GM12892 (cell line): ENCODE data around the gene IFT27.

Experiments
- DNase-seq: peaks from one replicate; pipeline ENCODE4 v3.0.0; 2011; ENCODE audit not compliant: insufficient read length
- FAIRE-seq: peaks from 2 replicates; lab custom pipeline; 2011; peaks lifted over from hg19 to GRCh38; lab: Jason Lieb, UNC
- POLR2A ChIP-seq: IDR thresholded peaks from 2 replicates; pipeline ENCODE4 v1.6.1; 2011; ENCODE audit warnings: low read depth, low read length, control low read depth
- POLR2AphosphoS5 ChIP-seq: IDR thresholded peaks from 2 replicates; pipeline ENCODE4 v1.6.1; 2011; ENCODE audit warnings: low read depth, low read length, control low read depth
- TAF1 ChIP-seq: IDR thresholded peaks from 2 replicates; pipeline ENCODE4 v1.6.1; 2011; ENCODE audit warnings: low read depth, mild to moderate bottlenecking, control low read depth, low read length, borderline replicate concordance

Gene IFT27

GRCh38 chr22:36753120-36753802 lies 22.7 kb downstream of the IFT27 start:
- no peak for FAIRE-seq
- no peak for DNase-seq

GRCh38 chr22:36746375-36746970 lies 29.4 kb downstream of the IFT27 start:
- no peak for TF ChIP-seq TAF1
- no peak for TF ChIP-seq POLR2A
- TF ChIP-seq POLR2AphosphoS5 = no peak
- DNase-seq (no peak), FAIRE-seq (no peak)

More at GRCh38 chr22:36753120-36753802, 22.7 kb downstream of the IFT27 start:
- TF ChIP-seq POLR2AphosphoS5 = no peak
- TF ChIP-seq TAF1 = no peak
- TF ChIP-seq POLR2A = no peak

- TF ChIP-seq POLR2A = no peak
- no peak for TF ChIP-seq TAF1
- TF ChIP-seq POLR2AphosphoS5 = no peak
- FAIRE-seq (no peak), DNase-seq (no peak)
Observed at GRCh38 chr22:36745301-36745995, 30.5 kb downstream of the IFT27 start.

- FAIRE-seq = no peak
- no peak for DNase-seq
- TF ChIP-seq TAF1 (no peak), POLR2AphosphoS5 (no peak), POLR2A (no peak)
Observed at GRCh38 chr22:36744791-36745190, 31.1 kb downstream of the IFT27 start.

- FAIRE-seq (no peak), DNase-seq (no peak)
- TF ChIP-seq TAF1 (no peak), POLR2A (no peak), POLR2AphosphoS5 (no peak)
Observed at GRCh38 chr22:36744413-36744765, 31.5 kb downstream of the IFT27 start.

- TF ChIP-seq POLR2A (no peak), TAF1 (no peak)
- FAIRE-seq (no peak), DNase-seq (no peak)
Observed at GRCh38 chr22:36743591-36744412, 32.1 kb downstream of the IFT27 start.

- no peak for FAIRE-seq
- TF ChIP-seq TAF1 (no peak), POLR2AphosphoS5 (no peak), POLR2A (no peak)
- no peak for DNase-seq
Observed at GRCh38 chr22:36743011-36743410, 32.9 kb downstream of the IFT27 start.

GRCh38 chr22:36741968-36742367 lies 34.0 kb downstream of the IFT27 start:
- DNase-seq (no peak), FAIRE-seq (no peak)
- TF ChIP-seq TAF1 (no peak), POLR2AphosphoS5 (no peak)

- FAIRE-seq (no peak), DNase-seq (no peak)
- no peak for TF ChIP-seq POLR2A
Observed at GRCh38 chr22:36741204-36741793, 34.6 kb downstream of the IFT27 start.

GRCh38 chr22:36740716-36741115 lies 35.2 kb downstream of the IFT27 start:
- no peak for TF ChIP-seq POLR2AphosphoS5
- no peak for TF ChIP-seq TAF1
- no peak for TF ChIP-seq POLR2A
- DNase-seq (no peak), FAIRE-seq (no peak)

GRCh38 chr22:36739185-36739584 lies 36.7 kb downstream of the IFT27 start:
- no peak for TF ChIP-seq POLR2AphosphoS5
- TF ChIP-seq POLR2A = no peak
- TF ChIP-seq TAF1 = no peak
- FAIRE-seq = no peak
- no peak for DNase-seq
